RWPE2 (cell line): Measurements from ENCODE around the gene ZNF318.
A peak's percentile ranks its signal among the peaks of the same experiment; 100 is the strongest.
"Not testable (repeated sequence)": the region's sequence is repeated elsewhere in the genome, so short reads cannot be mapped to it uniquely, and the experiment has no call there.

Experiments
- ATAC-seq: fragments of 200-7000 bp; cut with Tn5 transposase; 3 replicates; pipeline ENCODE4 v1.9.1; 2021; ENCODE audit warnings: low read depth
- DNase-seq: peaks from one replicate; pipeline ENCODE4 v3.0.0-alpha.2; 2020; ENCODE audit warnings: low spot score
- H3K27ac ChIP-seq: fragments of 450-650 bp; 2 replicates; pipeline ENCODE4 v1.5.1; 2017; ENCODE audit warnings: mild to moderate bottlenecking; ENCODE audit not compliant: poor library complexity, severe bottlenecking
- H3K27me3 ChIP-seq: fragments of 250-450 bp; sonication (Bioruptor Pico); 2 replicates; pipeline ENCODE4 v1.5.1; 2021; ENCODE audit warnings: mild to moderate bottlenecking, moderate library complexity; ENCODE audit not compliant: insufficient read depth, poor library complexity, severe bottlenecking
- H3K36me3 ChIP-seq: fragments of 250-450 bp; sonication (Bioruptor Pico); 2 replicates; pipeline ENCODE4 v1.5.1; 2020; ENCODE audit warnings: low read depth, mild to moderate bottlenecking, moderate library complexity
- H3K4me1 ChIP-seq: fragments of 250-450 bp; sonication (Bioruptor Pico); 2 replicates; pipeline ENCODE4 v1.5.1; 2021; ENCODE audit warnings: mild to moderate bottlenecking, moderate library complexity; ENCODE audit not compliant: insufficient read depth, poor library complexity, severe bottlenecking
- H3K4me3 ChIP-seq: fragments of 250-450 bp; sonication (Bioruptor Pico); 2 replicates; pipeline ENCODE4 v1.5.1; 2021; ENCODE audit warnings: mild to moderate bottlenecking, moderate library complexity; ENCODE audit not compliant: severe bottlenecking
- H3K9me3 ChIP-seq: fragments of 250-450 bp; sonication (Bioruptor Pico); 2 replicates; pipeline ENCODE4 v1.5.1; 2021; ENCODE audit warnings: mild to moderate bottlenecking, moderate library complexity; ENCODE audit not compliant: severe bottlenecking
- TF ChIP-seq, protein P1 (sequence below): fragments of 450-650 bp; IDR thresholded peaks from one replicate; pipeline ENCODE4 v1.5.1; 2017; ENCODE audit warnings: mild to moderate bottlenecking, moderate library complexity; ENCODE audit not compliant: poor library complexity, severe bottlenecking

The ZNF318 gene

DNA sequence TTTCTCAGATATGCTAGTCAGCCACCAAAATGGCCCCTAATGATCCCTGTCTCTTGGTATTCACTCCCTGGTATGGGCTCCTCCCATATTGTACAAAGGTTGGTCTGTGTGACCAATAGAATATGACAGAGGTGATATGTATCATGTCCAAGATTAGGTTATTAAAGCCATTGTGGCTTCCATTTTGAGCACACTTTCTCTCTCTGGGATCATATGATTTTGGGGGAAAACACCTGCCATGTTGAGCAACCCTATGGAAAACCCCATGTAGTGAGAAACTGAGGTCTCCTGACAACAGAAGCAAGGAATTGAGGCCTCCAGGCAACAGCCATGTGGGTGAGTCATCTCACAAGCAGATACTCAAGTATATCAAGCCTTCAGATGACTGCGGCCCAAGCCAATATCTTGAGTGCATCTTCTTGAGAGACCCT, 7.1 kb upstream of the ZNF318 start:
- no peaks in the 10 kb centered on the region for H3K27me3 ChIP-seq
- no peaks in the 10 kb centered on the region for H3K4me1 ChIP-seq
- H3K27ac ChIP-seq, result no peak overlapping the region
- no peaks in the 10 kb centered on the region for H3K9me3 ChIP-seq
- TF ChIP-seq, protein P1, sequence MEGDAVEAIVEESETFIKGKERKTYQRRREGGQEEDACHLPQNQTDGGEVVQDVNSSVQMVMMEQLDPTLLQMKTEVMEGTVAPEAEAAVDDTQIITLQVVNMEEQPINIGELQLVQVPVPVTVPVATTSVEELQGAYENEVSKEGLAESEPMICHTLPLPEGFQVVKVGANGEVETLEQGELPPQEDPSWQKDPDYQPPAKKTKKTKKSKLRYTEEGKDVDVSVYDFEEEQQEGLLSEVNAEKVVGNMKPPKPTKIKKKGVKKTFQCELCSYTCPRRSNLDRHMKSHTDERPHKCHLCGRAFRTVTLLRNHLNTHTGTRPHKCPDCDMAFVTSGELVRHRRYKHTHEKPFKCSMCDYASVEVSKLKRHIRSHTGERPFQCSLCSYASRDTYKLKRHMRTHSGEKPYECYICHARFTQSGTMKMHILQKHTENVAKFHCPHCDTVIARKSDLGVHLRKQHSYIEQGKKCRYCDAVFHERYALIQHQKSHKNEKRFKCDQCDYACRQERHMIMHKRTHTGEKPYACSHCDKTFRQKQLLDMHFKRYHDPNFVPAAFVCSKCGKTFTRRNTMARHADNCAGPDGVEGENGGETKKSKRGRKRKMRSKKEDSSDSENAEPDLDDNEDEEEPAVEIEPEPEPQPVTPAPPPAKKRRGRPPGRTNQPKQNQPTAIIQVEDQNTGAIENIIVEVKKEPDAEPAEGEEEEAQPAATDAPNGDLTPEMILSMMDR, result no peak
- ATAC-seq (no peak), DNase-seq (no peak)
- no peak overlapping the region for H3K4me3 ChIP-seq
- no peaks in the 10 kb centered on the region for H3K36me3 ChIP-seq

DNA sequence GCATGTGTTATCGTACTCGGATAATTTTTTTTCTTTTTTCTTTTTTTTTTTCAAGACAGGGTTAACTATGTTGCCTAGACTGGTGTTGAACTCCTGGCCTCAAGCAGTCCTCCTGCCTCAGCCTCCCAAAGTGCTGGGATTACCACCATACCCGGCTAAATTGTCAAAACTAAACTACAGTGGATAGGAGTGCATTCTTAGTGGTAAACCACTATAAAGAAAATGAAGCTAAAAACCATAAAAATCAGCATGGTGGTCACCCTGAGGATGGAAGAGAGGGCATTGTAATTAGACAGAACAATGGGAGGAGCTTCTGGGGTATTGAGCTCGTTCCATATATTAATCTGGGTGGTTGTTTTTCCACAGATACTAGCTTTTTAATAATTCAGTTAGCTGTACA, 6.2 kb upstream of the ZNF318 start:
- no peak overlapping the region for H3K4me3 ChIP-seq
- no peak overlapping the region for H3K27ac ChIP-seq

DNA sequence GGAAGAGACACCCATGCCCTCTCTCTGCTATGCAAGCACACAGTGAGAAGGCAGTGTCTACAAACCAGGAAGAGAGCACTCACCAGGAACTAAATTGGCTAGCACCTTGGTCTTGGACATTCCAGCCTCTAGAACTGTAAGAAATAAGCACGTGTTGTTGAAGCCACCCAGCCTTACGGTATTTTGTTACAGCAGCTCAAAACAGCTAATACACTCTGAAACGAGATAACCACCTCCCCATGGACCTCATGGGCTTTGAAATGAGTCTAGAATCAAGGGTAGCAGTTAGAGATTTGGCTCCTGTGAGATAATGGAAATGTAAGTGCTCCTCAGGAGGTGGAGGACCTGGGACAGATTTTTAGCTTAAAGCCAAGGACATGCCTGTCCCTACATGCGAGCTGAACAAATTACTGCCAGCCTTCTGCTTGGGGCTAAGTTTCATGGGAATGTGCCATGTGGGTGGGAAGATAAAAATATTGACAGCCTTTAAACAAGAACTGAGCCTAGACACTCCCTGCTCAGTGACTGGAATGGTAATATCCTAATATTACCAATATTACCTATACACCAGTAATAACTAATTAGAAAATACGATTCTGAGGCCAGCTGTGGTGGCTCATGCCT, 3.9 kb upstream of the ZNF318 start:
- H3K9me3 ChIP-seq, result no peaks in the 10 kb centered on the region
- DNase-seq (no peak), ATAC-seq (no peak)
- TF ChIP-seq, protein P1, result no peak
- H3K27me3 ChIP-seq, result no peaks in the 10 kb centered on the region
- no peak overlapping the region for H3K27ac ChIP-seq
- H3K4me1 ChIP-seq, result peaks cover 17% of the 10 kb centered on the region
- no peaks in the 10 kb centered on the region for H3K36me3 ChIP-seq
- no peak overlapping the region for H3K4me3 ChIP-seq

More for the DNA sequence above, 6.2 kb upstream of the ZNF318 start:
- no peaks in the 10 kb centered on the region for H3K36me3 ChIP-seq
- TF ChIP-seq, protein P1, result no peak
- H3K9me3 ChIP-seq, result no peaks in the 10 kb centered on the region
- H3K27me3 ChIP-seq, result no peaks in the 10 kb centered on the region
- no peak for DNase-seq
- no peak for ATAC-seq
- H3K4me1 ChIP-seq, result peaks cover 7% of the 10 kb centered on the region

GRCh38 chr6:43370003-43370580, 645 bp upstream of the ZNF318 start:
- not testable (repeated sequence) for DNase-seq, H3K27me3 ChIP-seq, H3K36me3 ChIP-seq, H3K9me3 ChIP-seq
- Histone ChIP-seq H3K4me1 (peaks cover 27% of the 10 kb centered on the region), H3K4me3 (peak overlapping the region; percentile 87), H3K27ac (peak overlapping the region; percentile 90)
- 0 out of 3 replicates have a peak, but pooled peaks have one; percentile 4 for ATAC-seq

DNA sequence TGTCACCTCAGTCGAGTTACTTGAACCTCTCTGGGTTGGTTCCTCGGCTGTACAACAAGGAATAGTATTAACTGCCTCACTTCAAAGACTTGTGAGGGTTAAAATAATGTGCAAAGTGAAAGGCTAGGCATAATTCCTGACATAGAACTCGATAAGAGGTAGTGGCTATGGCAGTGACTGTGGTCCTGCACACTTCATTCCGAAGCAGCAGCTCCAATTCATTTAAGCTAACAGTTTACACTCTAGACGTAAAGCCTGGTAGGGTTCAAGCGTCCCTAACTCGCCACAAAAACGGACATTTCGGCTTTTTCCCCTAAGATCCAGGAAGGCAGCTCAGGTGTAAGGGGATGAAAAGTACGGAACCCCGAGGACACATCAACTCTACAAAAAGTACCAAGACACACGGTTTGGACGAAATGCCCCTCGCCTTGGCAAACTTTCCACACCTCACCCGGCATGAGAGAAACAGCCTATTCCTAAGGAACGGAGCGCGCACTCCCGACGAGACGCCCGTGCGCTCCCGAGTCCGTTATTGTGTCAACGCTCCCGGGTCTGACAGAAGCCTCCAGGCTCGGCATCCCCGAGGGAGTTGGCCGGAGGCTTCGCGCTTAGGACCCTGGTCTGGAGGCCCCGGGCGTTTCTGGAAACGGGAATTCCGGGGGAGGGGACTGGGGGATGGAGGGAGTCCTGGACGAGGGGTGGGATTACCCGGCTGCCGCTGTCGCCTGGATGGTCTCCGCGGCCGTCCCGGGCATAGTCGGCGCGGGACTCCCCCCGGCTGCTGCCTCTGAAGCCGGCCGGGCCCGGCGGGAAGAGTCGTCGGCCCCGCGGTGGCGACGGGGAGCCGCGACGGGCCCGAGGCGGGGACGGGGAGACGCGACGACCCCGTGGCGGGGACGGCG, 937 bp downstream of the ZNF318 start:
- Histone ChIP-seq H3K4me1 (peaks cover 27% of the 10 kb centered on the region), H3K36me3 (peaks cover 13% of the 10 kb centered on the region), H3K4me3 (peak overlapping the region; percentile 87), H3K27ac (peak overlapping the region; percentile 90), H3K27me3 (no peaks in the 10 kb centered on the region), H3K9me3 (no peaks in the 10 kb centered on the region)
- TF ChIP-seq, protein P1, result no peak
- no peak for DNase-seq
- ATAC-seq, result peak; percentile 35; the same call in 2 of the 3 replicates
